GM04503 (cell line): ENCODE measurements around the gene GLP1R.

Source experiments
- DNase-seq: peaks from one replicate; pipeline ENCODE4 v3.0.0-alpha.2; 2012; ENCODE audit warnings: low read depth

GLP1R gene

DNA sequence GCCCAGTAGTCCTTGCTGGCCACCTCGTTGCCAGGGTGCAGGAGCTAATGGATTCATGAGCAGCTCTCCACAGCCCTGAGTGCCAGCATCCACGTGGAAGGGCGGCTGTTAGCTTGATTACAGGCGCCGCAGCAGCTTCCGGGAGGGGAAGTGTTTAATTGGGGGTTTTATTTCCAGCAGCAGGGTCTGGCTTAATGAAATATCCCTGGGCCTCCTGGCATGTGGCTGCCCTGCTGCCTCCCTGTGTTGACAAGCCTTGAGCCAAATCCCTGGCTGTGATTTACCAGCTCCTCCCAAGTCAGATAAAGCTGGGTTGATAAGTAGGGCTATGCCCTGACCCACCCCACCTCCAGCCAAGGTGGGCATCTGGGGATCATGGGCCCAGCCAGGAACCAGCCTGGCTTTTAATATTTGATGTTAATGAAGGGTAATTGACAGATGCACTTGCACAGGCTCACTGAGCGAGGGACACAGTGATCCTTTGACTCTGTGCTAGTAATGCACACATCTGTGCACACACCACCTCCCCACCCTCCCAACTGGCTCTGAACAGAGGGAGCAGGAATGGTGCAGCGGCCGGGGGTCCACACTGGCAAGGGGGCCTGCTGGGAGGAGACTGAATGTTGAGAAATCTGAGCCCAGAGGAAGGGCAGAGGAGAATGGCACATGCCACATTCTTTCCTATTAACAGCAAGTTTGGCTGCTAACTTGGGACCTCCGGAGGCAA lies 13.6 kb downstream of the GLP1R start:
- no peak for DNase-seq

DNA sequence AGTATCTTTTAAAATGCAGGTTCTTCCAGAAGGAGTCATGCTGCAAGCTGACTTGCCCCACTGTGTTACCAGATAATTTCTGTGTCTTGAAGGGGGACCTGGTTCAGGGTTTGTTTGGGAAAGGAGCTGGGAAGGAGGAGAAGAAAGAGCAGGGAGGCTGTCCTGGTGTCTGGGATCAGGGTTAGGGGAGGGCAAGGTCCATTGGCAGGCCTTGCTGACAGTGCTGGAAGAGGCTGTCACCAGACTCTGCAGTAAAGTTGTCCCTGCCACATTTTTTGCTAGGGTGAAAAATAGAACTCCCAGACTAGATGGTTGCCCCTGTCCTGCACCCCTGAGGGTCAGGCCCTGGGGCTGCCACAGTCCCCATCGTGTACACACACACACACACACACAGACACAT lies 14.9 kb downstream of the GLP1R start:
- no peak for DNase-seq

DNA sequence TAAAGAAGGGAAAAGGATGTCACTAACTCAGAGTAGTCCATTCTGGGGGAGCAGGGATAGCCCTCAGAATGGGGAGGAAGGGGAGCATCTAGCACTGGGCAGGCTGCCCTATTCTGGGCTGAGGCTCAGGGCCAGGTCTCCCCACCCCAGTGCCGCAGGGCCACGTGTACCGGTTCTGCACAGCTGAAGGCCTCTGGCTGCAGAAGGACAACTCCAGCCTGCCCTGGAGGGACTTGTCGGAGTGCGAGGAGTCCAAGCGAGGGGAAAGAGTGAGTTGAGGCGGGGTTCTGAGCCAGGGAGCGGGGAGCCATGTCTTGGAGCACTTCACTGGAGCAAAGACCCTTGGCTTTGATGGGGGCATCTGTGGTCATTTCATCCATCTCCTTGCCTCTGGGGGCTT lies 17.0 kb downstream of the GLP1R start:
- DNase-seq: no peak

DNA sequence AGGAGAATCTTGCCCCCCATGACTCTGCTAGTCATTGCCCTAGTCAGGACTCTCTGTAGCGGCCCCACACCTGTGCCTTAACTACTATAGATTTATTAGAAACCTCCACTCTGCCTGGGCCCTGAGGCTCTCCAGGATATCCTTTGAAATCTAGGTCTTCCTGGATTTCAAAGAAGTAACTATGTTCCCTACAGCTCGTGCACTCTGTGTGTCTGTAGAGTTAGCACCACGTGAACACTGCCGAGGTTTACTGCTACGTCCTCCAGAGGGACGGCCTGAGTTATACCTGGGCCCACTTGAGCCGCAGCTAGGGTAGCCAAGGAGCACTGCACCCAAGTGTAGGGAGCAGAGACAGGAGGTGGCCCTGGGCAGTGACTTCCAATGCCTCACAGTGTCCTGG lies 19.8 kb downstream of the GLP1R start:
- no peak for DNase-seq

DNA sequence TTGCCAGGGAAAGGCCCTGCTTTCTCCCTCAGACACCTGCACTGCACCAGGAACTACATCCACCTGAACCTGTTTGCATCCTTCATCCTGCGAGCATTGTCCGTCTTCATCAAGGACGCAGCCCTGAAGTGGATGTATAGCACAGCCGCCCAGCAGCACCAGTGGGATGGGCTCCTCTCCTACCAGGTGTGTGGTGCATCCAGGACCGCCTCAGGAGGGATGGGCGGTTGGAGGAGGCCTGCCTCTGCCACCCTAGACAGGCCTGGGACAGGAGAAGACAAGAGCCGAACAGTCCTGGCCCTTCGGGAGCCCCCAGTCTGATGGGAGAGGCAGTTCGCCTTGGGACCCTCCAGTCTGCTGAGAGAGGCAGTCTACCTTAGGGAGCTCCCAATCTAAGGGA lies 24.2 kb downstream of the GLP1R start:
- no peak for DNase-seq

DNA sequence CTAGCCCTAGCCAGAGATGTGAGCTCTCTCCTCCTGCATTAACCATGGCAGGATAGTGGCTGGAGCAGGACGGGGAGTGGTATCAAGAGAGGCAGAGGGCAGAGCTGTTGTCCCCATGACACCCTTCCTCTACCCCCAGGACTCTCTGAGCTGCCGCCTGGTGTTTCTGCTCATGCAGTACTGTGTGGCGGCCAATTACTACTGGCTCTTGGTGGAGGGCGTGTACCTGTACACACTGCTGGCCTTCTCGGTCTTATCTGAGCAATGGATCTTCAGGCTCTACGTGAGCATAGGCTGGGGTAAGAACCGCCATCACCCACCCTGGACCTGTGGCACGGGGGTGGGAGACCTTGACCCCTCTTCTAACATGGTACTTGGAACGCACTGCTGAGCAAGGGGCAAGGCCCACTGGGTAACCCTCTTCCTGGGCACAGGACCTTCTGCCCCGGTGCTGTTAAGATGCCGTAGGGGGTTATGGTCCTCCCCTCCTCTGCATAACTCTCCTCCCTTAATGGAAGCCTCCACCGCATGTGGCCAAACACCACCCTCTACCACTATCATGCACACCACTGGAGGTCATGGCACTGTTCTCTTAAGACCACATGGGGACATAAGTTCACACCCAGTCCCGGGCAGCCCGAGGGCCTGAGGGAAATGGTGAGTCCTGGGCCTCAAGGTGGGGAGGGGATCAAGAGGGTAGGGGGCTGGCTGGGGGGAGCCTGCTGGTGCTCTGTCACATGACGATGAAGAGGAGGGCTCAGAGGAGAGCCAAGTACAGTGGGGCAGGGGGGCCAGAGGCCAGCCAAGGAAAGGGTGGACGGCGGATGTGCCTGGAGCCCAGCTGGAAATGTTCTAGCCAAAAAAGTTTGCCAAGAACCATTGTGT lies 25.1 kb downstream of the GLP1R start:
- no peak for DNase-seq

DNA sequence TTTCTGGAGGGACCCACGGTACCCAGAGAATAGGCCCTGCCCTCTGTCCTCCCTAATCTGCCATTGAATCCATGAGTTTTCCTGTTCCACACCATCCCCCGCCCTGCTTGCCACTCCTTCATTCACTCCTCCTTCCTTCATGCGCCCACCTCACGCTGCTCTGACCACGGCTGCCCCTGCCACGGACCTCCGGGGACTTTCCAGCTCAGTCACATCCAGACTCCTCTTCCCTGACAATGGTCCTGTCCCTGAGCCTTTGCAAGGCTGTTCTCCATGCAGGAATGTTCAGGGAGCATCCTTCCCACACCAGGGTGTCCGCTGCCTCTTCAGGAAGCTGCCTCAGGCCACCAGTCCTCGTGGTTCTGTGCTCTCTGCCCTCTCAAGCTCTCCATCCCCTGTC lies 25.9 kb downstream of the GLP1R start:
- DNase-seq: no peak

DNA sequence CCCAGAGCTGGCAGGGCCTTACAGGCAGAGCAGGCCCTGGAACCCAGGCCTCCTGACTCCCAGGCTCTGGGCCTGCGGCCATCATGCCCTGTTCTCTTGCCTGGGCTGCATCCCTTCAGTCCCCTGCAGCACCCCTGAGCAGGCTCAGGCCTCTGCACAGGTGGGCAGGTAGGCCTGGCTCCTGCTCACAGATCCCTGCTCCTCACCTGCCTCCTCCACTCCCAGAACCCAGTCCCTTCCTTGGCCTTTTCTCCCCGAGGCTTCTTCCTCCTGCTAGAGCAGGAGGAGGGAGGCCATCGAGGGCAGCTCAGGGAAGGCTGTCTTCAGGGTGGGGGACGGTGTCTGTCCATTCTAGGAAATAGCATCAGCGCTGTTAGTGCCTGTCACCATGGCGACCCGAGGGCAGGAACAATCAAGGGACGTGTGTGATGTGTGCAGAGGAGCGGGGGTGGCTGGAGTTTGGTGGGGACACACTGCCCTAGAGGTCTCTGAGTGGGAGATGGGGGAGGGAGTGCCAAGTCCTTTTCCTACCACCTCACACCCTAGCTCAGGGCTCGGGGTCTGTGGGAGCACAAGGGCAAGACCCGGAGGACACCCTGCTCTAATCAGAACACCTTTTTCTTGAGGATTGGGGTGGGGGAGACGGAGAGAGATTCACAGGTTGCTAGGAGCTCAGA lies 26.6 kb downstream of the GLP1R start:
- no peak for DNase-seq

DNA sequence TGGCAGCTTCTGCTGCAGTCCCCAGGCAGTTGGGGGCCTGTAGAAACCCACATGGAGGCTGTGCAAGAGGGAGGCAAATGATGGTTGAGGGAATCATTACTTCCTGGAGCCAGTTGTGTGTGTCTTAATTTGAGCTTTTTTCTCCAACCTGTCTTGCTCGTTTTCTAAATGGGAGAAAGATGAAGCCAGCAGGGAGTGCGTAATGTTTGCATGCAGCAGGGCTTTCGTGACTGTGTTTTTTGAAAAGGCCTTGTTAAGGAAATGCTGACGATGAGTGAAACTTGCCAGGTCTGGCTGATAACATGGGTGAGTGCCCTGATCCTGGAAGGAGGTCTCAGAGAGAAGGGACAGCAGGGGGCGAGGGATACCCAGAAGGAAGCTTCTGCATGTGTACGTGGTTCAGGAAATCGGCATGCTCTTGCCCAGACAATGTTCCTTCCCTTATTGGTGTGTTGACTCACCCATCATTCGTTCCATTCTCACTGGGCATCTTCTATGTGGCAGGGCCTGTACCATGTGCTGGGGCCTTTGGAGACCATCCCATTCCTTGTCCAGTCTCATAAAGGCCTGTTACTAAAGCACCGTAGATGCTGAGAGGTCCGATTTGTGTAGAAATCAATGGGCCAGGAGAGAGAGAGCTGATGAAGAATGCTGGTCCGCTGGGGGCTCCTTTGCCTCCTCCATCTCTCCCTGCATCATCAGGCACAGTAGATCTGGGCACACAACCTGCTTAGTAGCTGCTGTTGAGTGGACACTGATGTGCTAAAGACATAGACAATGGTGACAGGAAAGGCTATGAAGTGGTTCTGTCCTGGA lies 27.4 kb downstream of the GLP1R start:
- no peak for DNase-seq

DNA sequence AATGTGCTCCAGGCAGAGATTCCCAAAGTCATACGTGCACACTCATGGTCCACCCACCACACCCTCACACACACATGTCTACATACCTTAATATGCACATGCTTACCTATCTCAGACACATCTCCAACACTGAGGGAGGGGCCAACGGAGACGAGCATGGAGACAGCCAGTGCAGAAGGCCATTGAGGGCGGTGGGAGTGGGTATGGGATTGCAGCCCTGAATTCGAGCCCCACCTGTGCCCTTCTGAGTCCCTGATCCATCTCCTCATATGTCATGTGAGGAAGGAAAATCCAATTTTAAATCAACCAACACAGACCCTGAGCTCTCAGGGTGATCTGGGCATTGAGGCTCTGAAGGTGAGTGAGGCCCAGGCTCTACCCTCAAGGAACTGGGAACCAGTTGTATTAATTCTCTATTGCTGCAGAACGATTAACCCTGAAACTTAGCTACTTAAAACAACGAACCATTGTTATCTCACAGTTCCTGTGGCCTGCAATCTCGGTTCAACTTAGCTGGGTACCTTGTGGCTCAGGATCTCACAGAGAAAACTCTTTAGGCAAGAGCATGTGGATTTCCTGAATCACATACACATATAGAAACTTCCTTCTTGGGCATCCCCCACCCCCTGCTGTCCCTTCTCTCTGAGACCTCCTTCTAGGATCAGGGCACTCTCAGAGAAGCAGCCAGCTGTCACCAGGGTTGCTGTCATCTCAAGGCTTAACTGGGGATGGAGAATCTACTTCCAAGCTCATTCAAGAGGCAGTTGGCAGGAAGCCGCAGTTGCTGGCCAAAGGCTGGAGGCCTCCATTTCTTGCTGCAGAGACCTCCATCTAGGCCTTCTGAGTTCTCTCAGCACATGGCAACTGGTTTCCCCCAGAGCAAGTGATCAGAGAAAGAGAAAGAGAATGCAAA lies 28.3 kb downstream of the GLP1R start:
- DNase-seq: no peak

DNA sequence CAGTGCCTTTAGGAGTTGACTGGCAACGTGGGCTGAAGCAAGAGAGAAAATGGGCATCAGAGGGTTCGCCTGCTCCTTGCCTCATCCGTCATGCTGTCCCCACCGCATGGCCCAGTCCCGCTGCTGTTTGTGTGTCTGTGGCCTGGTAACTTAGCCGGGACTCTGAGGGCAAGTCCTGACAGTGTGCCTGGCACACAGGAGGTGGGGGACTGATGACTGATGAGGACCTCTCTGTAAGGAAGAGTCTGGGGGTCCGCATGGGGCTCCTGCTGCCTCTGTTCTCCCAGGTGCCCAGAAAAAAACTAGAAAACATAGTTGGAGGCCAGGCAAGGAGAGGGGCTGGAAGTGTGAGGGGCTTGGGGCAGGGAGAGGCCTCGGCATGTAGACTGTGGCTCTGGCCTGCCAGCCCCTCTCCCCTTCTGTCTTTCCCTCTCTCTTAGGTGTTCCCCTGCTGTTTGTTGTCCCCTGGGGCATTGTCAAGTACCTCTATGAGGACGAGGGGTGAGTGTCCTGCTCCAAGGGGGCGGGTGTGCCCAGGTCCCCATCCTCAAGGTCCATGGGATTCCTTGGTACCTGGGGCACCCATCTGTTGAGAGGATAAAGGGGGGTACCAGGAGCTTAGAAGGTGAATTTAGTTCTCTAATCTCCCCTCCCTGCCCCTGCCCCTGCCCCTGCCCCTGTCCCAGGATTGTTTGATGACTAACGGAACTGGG lies 29.5 kb downstream of the GLP1R start:
- no peak for DNase-seq

DNA sequence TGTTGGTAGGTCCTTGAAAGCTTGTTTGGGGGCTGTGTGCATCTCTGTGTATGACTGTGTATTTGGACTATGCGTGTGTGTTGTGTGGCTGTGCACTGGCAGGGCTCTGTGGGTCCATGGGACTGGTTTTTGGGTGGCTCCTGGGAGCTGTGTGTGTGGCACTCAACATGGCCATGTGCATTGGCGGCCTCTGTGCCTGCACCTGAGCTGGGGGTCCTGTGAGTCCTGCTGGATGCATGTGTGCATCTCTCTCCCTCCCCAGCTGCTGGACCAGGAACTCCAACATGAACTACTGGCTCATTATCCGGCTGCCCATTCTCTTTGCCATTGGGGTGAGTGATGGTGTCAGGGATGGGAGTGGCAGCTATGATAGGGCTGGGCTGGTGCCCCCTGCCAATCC lies 30.1 kb downstream of the GLP1R start:
- no peak for DNase-seq

DNA sequence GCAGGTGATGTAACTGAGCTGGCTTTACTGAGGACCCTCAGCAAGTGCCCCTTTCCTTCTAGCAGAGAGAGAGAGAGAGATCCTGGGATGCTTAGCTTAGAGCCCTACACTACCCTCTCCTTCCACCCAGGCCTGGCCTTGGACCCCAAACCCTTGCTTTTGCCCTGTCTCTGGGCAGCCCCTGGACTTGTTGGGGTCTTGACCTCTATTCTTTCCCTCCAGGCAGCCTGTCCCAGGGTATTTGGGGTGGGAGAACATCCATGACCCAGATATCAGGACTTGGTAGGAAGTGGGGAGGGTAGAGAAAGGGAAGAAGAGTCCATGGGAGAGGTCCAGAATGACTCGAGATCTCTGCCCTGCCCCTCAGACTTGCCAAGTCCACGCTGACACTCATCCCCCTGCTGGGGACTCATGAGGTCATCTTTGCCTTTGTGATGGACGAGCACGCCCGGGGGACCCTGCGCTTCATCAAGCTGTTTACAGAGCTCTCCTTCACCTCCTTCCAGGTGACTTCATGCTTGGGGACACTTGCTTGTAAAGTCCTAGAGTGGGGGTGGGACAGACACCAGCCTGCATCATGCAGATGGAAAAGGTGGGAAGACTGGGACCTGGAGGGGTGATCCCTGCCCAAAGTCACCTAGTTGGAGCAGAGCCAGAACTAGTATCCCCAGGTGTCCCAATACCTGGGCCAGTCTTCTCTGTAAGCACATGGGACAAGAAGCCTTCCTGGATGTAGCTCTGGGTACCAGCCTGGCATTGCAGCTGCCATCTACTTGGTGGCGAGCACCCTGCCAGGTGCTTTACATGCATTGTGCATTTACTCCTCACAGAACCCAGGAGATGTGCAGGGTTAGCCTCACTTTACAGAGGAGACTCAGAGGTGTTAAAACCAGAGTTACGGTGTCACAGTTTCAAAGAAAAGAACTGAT lies 30.9 kb downstream of the GLP1R start:
- DNase-seq: no peak

DNA sequence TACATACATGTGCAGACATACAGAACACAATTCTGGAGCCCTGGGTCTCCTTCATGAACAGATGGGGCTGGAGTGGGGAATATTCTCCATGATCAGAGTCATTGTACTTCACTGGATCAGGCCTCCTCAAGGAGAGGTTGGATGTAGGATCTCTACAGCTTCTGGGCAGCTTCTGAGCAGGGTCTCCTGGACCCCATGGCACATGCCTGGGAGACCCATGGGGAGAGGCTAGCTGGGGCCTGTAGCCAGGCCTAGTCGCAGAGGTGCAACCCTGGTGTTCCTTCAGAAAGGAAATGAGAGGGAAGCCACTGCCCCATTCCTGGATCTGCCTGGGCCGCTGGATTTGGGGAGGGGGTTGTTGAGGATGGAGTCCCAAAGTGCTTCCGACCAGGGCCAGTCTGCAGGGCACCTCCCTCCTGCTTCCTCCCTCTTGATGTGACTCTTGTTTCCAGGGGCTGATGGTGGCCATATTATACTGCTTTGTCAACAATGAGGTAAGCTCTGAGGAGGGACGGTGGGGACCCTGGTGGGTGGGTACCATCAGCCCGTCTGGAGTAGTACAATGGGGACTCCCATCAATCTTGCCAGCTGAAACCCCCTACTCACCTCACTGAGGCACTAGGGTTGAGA lies 31.8 kb downstream of the GLP1R start:
- no peak for DNase-seq

DNA sequence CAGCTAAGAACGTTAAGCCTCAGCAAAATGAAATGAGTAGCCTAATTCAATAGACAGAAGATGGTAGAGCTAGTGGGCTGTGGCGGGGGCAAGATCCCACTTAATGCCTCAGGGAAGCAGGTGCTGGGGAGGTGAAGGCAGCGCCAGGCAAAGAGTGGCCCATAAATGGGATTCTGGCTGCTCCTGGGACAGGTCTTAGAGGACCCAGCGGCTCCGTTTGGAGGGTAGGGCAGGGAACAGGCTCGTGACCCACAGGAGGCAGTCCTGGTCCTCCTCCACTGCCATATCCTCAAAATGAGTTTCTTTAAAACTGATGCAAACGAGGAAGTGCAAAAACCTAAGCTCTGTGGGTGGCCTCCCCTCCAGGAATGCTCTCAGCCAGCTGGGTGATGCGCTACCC lies 33.7 kb downstream of the GLP1R start:
- no peak for DNase-seq

DNA sequence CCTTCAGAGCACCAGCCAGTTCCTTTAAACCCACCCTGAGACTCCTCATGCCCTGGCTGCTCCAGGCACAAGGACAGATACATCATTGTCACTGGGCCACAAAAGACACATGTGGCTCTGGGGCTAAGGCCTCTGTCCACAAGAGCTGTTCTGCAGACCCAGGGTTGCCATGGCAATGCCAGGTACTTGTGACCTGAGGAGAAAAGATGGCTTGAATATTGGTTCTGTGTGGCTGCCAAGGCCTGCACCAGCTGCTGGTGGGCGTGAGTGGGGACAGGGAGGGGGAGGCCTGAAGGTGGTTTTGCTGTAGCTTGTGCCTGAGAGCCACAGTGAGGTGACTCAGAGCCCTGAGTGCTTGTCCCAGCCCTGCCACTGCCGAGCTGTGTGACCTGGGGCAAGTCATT lies 34.7 kb downstream of the GLP1R start:
- no peak for DNase-seq

DNA sequence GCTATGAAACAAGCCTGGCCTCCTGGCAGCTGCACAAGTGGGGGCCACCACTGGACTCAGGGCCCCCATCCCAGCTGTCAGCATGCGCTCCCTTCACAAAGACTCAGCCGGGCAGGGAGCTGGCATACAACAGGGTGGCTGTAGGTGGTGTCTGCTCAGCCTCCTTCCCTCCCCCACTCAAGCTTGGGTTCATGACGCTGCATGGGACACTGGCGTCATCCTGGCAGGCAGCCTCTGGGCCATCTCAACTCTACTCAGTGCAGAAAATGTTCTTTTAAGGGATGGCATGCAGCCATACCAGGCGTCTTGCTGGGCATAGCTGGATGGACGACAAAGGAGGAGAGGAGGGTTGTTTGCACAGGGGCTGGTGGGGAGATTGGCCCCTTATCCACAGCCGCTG lies 35.9 kb downstream of the GLP1R start:
- no peak for DNase-seq

DNA sequence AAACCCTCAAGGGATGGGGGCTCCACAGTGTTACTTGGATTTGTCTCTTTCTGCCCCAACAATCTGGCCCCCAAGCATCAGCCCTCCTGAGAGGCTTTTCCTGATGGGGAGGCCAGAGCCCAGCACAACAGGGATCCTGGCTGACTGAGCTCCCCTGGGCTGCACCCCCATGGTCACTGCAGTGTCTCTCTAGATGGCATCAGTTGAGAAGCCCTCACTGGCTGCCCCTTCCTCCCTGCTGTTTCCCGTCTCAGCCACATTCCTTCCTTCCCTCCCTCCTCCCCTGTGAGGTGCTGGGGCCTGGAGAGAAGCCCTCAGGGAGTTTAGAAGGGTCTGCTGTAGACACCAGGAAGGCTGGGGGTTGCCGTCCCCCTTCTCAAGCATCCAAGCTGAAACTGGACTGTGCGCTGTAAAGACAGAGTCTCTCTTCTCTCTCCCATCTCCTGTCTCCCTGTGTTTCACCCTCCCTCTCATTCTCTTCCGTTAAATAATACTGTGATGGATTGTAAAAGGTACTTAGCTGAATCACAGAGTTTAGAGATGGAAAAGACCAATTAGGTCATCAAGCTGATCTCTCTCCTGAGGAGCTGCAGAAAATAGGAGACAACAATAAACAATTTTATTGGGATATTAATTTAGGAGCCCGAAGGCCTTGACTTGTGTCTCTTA lies 36.7 kb downstream of the GLP1R start:
- DNase-seq: no peak
